ENCODE data around the gene PNPLA7.

DNA sequence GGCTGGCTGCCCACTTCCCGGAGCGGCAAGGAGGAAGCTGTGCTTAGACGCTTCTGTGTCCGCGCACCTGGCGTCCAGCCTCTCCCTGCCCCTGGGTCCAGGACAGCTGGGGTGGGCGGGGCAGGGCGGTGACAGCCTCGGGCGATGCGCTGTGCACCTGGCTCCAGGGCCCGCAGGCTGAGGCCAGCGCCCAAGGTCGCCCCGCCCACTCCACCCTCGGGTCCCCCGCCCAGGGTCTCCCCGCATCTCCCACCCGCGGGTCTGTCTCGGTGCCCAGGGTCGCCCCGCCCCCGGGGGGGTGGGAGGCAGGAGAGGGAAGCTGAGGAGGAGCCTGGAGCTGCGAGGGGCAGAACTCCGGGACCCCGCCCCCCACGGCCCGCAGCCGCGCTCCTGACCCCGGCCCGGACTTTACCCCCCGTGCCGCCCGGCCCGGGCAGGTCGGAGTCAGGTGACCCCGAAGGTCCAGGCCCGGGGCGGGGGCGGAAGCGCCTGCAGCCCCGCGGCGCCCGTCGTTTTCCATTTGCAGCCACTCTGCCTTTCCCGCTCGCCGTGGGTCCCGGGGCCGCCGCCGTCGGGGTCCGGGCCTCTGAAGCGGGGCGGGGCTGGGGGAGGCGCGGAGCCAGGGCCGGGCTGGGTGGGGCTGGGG, 108.8 kb downstream of the PNPLA7 start, which contains the start of gene ENTPD8:
- TF ChIP-seq TAF1 (IDR thresholded peaks at IDR 0.05; ENCODE audit: borderline replicate concordance, low read depth, low read length) (no peak), POLR2AphosphoS5 (IDR thresholded peaks at IDR 0.05; ENCODE audit: low read depth, low read length) (no peak), RAD21 (IDR thresholded peaks at IDR 0.05; ENCODE audit: low read length) (no peak), YY1 (IDR thresholded peaks at IDR 0.05; ENCODE audit: low read depth) (no peak)
- TF ChIP-seq, protein P1, sequence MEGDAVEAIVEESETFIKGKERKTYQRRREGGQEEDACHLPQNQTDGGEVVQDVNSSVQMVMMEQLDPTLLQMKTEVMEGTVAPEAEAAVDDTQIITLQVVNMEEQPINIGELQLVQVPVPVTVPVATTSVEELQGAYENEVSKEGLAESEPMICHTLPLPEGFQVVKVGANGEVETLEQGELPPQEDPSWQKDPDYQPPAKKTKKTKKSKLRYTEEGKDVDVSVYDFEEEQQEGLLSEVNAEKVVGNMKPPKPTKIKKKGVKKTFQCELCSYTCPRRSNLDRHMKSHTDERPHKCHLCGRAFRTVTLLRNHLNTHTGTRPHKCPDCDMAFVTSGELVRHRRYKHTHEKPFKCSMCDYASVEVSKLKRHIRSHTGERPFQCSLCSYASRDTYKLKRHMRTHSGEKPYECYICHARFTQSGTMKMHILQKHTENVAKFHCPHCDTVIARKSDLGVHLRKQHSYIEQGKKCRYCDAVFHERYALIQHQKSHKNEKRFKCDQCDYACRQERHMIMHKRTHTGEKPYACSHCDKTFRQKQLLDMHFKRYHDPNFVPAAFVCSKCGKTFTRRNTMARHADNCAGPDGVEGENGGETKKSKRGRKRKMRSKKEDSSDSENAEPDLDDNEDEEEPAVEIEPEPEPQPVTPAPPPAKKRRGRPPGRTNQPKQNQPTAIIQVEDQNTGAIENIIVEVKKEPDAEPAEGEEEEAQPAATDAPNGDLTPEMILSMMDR (IDR thresholded peaks at IDR 0.05): no peak
- TF ChIP-seq, protein P2, sequence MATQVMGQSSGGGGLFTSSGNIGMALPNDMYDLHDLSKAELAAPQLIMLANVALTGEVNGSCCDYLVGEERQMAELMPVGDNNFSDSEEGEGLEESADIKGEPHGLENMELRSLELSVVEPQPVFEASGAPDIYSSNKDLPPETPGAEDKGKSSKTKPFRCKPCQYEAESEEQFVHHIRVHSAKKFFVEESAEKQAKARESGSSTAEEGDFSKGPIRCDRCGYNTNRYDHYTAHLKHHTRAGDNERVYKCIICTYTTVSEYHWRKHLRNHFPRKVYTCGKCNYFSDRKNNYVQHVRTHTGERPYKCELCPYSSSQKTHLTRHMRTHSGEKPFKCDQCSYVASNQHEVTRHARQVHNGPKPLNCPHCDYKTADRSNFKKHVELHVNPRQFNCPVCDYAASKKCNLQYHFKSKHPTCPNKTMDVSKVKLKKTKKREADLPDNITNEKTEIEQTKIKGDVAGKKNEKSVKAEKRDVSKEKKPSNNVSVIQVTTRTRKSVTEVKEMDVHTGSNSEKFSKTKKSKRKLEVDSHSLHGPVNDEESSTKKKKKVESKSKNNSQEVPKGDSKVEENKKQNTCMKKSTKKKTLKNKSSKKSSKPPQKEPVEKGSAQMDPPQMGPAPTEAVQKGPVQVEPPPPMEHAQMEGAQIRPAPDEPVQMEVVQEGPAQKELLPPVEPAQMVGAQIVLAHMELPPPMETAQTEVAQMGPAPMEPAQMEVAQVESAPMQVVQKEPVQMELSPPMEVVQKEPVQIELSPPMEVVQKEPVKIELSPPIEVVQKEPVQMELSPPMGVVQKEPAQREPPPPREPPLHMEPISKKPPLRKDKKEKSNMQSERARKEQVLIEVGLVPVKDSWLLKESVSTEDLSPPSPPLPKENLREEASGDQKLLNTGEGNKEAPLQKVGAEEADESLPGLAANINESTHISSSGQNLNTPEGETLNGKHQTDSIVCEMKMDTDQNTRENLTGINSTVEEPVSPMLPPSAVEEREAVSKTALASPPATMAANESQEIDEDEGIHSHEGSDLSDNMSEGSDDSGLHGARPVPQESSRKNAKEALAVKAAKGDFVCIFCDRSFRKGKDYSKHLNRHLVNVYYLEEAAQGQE (IDR thresholded peaks at IDR 0.05; ENCODE audit: low read depth, low read length): no peak
- TF ChIP-seq, protein P3, sequence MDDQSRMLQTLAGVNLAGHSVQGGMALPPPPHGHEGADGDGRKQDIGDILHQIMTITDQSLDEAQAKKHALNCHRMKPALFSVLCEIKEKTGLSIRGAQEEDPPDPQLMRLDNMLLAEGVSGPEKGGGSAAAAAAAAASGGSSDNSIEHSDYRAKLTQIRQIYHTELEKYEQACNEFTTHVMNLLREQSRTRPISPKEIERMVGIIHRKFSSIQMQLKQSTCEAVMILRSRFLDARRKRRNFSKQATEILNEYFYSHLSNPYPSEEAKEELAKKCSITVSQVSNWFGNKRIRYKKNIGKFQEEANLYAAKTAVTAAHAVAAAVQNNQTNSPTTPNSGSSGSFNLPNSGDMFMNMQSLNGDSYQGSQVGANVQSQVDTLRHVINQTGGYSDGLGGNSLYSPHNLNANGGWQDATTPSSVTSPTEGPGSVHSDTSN (IDR thresholded peaks at IDR 0.05): no peak

Measured in SK-N-SH (cell line).